GM18867 (cell line): ENCODE results near the gene RYR3.

Source experiments
- ATAC-seq: cut with Tn5 transposase; IDR thresholded peaks from one replicate; pipeline ENCODE4 v1.9.1; 2021; ENCODE audit warnings: mild to moderate bottlenecking, moderate library complexity; ENCODE audit not compliant: unreplicated experiment

Gene RYR3

DNA sequence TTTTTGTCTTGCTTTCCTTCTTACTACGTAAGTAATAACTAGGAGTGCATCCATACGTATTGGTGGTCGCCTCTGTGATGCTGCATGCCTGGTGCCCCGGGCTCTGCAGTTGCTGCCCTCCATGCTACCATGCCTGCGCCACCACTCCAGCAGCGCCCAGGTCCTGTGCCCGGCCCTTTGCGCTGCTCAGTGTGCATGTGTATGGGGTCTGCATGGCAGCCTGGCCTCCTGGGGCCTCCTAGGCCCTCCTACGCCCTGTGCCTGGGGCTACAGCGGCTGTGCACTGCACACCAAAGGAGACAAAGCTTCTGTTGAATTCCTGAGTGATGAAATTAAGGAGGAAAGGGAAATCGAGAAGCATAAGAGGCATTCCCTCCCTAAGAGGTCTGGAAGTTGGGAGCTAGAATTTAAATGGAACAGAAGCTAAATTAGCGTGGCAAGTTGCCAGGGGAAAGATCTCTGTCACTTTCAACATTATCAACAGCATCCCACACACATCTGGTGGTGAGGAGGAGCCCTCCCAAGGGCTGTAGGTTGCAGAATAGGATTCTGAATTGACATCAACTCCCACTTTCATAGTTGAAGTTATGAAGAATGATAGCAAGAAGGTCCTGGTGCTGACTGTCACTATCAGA lies 382.5 kb downstream of the RYR3 start:
- ATAC-seq: no peak

DNA sequence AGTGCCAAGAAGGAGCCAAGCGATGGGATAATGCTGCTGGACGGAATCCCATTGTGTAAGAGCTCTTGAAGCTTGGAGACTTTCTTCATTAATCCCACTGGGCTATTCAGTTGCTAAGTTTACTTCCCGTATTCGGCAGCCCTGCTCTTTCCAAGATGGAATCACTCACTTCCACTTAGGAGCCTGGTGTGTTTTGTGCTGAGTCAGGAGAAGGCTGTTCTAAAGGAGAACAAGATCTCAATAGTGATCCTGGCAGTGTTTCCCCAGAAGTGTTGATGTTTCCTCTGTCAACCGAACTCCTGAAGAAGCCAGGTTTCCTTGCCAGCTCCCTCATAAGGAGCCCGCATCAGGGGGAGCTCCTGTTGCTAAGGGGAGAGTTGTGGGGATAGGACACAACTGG lies 387.4 kb downstream of the RYR3 start:
- no peak for ATAC-seq

DNA sequence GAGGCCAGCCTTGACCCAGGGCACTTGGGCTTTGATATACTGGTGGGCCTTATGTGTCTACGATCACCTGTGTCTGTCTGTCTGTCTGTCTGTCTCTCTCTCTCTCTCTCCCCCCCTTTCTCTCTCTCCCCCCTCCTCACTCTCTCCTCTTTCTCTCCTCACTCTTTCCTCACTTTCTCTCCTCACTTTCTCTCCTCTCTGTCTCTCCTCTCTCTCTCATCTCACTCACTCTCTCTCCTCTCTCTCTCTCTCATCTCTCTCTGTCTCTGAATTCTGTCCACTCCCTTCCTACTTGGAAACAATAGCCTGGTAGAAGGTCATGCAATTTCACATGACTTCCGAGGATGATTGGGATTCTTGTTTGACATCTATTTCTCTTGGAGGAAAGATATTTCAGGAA lies 388.4 kb downstream of the RYR3 start:
- ATAC-seq: no peak

DNA sequence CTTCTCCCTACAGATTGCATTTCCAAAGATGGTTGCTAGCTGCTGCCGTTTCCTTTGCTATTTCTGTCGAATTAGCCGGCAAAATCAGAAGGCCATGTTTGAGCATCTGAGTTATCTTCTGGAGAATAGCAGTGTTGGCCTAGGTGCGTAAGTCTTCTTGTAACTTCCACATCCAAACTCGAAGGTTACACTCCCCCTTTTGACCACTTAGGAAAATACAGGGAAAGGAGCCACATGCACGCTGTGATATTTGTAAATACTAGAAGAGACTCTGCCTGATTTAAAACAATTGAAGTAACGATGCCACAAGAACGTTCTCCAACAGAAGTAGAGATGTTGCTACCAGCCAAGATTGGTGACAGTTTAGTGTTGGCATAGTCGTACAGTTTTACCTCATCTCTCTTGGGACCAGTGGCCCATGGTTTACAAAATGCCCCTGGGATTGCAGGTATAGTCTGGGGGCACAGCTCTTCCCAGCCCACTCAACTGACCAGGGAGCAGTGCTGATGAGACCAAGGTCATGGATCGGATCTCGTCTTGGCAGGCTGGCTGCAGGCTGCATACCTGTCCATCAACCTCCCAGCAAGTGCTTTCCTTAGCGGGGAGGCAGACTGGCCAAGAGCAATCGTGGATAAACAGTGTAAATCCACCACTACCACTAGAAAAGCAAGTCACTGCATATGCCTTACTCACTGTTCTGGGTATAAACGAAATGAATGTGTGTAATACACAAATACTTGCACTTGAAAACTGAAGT lies 389.1 kb downstream of the RYR3 start:
- ATAC-seq: no peak

DNA sequence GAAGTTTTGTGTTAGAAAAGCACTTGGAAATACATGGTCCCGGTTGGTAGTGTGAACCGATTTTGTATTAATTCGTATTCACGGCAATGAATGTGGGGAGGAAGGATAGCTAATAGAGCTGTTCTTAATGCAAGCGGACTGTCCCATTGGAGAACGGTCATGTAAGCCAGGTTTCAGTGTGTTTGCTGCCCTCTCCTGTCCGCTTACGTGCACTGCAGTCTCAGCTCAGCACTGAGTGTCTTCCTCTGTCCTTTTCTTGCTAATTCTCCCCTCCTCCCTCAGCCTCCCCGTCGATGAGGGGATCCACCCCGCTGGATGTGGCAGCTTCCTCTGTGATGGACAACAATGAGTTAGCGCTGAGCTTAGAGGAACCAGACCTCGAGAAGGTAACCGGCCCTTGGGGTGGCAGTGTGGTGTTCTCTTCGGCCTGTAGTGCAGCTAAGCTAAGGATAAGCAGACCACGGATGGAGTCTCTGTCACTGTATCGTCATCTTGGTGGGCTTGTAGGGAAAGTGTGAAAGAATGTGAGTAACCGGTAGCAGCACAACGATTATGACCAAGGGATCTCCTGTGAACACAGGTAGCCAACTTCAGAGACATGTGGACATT lies 390.0 kb downstream of the RYR3 start:
- ATAC-seq: peak; percentile 68

DNA sequence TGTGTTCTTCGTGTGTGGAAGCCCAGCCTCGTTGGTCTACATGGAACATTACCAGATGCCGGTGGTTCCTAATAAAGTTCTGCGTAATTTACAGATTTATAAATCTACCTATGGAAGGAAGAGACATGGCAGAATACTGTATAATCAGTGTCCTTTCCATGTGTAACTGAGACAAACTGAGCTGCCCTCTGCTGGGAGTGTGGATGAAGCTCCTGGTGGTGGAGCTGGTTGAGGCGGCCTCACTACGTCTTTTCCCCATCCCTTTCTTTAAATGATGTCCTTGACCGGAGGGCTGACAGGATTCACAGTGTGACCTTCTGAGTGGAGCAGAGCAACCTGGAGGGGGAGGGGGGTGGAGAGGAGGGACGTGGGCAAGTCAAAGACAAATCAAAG lies 390.5 kb downstream of the RYR3 start:
- ATAC-seq: no peak

DNA sequence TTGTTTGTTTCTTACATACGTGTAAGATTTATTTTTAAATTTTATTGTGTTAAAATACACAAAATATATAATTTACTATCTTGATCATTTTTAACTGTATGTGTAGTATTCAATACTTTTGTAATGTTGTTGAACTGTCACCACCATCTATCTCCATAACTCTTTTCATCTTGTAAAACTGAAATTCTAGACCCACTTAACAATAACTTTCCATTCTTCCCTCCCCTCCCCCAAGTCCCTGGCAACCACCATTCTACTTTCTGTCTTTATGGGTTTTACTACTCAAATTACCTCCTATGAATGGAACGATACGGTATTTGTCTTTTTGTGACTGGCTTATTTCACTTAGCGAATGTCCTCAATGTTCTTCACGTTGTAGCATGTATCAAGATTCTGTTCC lies 395.4 kb downstream of the RYR3 start:
- no peak for ATAC-seq

DNA sequence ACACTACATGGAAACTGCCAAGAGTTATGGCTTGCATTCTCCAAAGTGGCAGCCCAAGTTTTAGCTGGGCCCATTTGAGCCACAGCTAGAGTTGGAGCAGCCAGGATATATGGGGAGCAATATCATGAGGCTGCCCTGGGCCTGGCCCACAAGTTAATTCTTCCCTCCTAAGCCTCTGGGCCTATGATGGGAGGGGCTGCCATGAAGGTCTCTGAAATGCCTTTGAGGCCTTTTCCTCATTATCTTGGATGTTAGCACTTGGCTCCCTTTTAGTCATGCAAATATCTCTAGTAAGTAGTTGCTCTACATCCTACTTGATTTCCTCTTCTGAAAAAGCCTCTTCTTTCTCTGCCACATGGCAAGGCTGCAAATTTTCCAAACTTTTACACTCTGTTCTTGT lies 400.0 kb downstream of the RYR3 start:
- no peak for ATAC-seq

DNA sequence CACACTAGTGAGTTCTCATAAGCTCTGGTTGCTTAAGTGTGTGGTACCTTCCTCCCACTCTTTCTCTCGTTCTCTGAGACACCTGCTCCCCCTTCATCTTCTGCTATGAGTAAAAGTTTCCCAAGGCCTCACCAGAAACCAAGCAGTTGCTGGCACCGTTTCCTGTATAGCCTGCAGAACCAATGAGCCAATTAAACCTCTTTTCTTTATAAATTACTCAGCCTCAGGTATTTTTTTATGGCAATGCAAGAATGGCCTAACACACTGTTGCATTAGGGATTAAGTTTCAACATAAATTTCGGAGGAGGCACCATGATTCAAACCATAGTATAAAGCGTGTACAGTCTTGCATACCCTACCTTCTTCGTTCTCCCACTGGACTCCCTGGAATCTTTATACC lies 405.3 kb downstream of the RYR3 start:
- no peak for ATAC-seq

DNA sequence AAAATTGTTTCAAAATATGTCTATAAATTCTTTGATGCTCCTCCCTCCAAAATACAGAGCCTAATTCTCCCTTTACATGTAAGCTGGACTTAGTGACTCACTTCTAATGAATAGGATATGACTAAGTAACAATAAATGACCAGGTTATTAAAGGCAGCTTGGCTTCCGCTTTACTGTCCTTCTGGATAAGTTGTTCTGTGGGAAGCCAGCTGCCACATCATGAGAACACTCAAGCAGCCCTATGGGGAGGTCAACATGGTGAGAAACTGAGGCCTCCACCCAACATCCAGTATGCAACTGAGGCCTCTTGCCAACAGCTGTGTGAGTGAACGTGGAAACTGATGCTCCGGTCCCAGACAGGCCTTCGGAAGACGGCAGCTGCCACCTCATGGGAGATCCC lies 410.2 kb downstream of the RYR3 start:
- ATAC-seq: no peak

DNA sequence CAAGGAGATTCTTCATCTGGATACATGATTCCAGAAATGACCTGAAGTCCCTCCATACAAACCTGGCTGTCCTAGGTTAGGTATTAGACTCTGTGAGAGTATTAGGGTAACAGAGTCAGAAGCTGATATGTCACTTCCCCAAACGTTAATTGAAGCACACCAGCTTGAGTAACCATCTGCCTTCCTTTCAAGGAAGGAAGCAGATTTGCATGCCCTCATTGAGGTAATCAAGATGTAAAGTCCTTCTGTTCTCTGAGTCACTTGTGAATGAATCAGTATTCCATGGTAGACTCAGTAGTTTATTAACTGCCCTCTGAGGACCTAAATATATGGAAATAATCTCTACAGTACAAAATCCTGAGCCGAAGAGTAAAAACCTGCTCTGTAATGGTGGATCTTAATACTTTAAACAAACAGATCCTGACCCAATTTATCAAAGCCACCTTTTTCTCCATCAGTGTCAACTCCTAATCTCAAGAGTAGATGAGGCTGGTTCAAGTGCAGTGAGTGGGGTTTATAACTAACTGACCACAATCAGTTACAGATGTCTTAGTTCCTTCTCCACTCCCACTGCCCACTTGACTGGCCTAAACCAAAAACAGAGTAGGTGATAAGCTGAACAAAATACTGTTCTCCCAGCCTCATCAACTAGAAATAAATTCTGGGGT lies 411.4 kb downstream of the RYR3 start:
- peak; percentile 95 for ATAC-seq

DNA sequence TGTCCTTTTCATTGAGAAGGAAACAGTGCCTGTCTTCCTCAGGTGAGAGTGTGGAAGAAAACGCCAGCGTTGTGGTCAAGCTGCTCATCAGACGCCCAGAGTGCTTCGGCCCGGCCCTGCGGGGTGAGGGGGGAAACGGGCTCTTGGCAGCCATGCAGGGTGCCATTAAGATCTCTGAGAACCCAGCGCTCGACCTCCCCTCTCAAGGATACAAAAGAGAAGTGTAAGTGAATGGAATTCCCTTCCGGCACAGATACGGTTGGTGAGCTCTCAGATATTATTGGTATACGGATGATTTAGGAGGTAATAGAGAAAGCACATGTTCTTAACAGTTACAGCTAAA lies 411.9 kb downstream of the RYR3 start:
- no peak for ATAC-seq

DNA sequence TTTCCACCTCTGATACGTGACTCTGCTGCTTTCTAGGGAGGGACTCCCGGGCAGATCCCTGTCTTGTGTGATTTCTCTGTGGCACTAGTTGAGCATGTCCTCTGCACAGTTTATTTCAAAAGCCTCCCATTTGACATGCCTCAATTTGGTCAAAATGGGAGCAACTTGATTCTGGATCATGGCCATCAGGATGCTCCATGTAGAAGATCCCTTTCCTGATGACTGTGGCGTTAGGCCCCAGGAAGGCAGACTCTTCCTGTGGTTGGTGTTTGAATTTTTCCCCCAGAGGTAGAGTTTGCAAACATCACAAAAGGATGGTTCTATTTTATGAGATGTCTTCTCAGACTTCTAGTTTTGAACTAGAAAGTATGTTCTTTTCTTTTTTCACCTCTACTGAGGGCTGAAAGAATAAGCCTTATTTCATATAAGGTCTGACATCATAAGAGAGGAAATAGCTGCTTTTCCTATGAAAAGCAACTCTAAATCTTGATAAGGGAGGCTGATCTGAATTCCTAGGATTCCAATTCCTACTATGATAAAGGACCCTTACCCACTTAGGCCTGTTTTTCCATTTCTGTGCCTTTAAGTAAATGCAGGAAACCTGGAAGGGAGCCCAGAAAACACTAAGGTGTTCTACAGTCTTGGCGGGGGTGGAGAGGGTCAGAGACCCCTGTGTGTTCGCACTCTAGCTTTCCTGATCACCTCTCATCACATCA lies 413.7 kb downstream of the RYR3 start:
- ATAC-seq: no peak

DNA sequence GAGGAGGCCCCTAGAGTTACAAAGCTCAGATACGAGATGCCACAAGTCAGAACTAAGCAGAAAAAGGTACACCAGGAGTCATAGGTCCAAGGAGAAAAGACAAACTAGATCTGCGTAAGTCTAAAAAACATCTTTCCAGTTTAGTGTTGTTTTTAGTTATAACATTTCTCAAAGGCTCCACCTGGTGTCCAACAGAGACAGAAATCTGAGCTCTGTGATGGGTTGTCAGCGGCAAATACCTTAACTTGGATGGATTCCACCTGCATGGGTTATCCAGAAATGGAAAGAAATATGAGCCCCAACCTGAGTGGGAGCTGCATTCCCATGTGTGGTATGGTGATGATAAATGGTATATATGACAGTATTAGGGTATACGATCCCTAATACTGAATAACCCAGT lies 418.9 kb downstream of the RYR3 start:
- ATAC-seq: no peak

DNA sequence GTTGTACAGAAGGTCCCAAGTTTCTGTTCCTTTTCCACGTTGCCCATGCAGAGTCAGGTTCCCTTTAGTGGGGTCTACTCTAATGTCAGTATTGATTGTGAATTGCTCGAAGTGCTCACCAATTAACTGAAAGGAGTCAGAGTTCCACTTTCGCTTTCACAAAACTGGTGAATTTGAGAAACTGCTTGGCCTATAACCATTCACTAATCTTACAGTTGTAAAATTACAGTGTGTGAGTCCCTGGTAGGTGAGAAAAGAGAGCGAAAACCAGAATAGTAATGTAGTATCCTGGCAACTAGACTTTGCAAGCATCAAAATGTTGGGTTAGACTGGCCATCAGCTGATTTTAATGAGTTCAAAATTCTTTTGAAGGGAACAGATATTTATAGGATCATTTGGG lies 420.0 kb downstream of the RYR3 start:
- ATAC-seq: peak; percentile 63

DNA sequence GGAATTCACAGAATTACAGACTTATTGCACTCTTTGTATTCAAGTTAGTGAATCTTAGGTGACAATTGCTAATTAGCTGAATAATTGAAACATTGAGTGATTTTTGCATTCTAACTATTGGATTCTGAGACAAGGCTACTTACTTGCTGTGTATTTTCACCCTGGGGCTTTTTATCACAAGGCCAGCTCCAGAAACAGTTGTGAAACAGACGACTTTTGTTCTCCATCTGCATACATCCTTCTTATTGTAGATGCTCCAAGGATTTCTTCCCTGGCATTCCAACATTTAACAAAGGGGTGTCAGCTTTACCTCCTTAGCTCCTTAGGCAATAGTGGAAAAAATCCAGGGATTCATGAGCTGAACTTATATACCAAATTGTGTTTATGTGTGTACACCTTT lies 424.4 kb downstream of the RYR3 start:
- no peak for ATAC-seq

DNA sequence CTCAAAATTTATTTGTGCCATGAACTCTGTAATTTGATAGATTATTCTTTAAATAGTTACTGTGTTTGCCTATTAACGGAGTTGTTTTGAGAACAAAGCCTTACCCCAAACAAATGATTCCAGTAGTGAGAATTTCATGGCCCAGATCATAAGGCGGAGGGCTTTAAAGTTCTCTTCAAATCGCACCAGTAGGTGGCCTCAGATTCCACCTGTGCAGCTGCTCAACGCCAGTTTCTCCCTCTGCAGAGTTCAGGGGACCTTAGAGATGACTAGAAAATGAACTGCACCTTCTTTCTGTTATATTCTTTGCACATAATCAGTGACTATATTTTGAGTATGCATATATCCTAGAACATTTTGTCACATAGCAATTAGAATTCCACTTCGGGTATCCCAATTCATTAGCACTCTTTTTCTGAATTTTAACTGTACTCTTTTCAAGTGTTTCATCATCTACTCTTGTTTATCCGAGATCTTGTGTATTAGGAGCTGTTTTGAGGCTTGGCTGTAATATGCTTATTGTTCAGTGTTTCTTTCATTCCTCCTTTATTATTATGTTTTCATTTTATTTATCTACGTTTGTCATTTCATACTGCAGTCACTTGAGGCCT lies 425.0 kb downstream of the RYR3 start:
- peak; percentile 57 for ATAC-seq

DNA sequence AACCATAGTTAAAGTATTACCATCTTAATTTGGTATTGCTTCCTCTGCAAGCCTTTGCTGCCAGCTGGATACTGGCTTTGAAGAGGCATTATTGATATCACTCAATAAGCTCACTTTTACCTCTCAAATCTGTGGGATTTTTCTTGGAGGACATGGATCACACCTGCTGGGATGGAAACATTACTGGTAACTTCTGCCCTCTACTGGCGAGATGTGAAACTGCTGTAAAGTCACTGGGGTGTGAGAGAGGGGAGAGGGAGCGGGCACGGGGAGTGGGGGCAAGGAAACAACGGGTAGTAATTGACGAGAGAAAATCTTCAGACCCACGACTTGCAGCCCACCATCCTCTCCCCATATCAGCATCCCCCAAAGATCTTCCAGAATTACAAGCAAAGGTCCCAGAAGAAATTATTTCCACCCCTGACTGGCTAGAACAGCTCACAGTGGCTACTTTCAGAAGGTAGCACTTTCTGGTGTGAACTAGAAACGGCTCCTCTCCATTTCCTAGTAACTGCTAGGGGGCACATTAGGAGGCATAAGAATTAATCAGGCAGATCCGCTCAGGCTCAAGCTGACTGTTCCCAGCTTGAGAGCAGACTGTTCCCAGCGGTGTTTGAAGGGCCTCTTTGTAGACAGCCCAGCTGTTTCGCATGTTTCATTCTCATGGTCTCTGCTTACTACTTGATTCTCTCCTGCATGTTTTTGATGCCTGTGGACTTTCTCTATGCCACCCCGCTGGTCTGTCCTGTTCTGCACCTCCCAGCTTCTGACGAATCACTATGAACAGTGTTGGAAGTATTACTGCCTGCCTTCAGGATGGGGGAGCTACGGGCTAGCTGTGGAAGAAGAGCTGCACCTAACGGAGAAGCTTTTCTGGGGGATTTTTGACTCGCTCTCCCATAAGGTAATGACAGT lies 427.2 kb downstream of the RYR3 start:
- no peak for ATAC-seq

DNA sequence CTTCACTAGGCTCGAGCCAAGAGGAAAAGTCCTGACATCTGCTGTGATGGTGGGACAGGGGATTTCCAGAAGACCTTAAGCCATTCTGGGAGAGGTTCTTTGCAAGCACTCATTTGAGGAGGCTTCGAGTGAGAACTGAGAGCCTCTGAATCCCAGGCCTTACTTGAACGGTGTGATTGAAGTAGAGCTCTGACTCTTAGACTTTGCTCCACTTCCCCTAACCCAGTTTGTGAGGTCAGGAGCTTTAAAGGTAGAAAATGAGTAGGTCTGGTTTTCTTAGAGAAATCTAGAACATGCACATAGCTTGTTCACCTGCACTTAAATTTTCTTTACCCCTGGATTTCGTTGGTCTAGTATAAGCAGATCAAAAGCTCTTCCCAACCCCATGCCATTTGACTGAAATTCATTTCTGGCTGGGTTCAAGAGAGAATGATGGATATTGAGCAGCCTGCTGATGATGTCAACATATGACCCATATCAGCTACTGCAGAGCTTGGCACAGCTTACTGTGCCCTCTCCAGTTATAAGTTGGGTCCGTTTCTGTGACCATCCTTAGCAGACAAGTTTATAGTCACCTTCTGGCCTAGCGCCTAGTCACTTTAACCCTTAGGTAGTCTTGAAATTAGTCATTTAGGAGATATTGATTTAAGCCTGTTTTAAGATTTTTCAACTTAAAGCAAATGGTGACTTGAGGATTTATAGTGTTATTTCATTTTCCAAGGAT lies 428.3 kb downstream of the RYR3 start:
- ATAC-seq: no peak
